NCI-H510A (cell line): Measurements from ENCODE around the gene SMIM1.
"Not testable (repeated sequence)": the region's sequence is repeated elsewhere in the genome, so short reads cannot be mapped to it uniquely, and the experiment has no call there.

Experiments used
- DNase-seq: peaks from one replicate; lab custom pipeline; 2025; lab: John Stamatoyannopoulos, UW

Gene SMIM1

DNA sequence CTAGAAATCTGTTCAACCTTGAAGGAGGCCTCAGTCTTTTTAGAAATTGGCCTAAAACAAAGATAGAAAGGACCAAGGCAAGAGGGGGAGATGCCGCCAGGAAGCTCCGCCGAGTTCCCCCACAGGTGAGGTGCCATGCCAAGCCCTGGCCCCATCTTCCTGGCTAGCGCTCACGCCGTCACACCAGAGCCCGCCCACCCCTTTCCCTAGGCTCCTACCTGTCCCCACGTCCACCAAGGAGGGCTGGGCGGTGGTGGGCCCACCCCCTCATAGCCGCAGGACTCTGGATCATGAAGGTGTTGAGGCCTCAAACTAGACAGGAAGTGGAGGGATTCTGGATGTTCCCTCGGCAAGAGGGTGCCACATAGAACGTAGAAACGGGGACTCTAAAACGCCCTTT, 35.8 kb upstream of the SMIM1 start:
- no peak for DNase-seq

- DNase-seq: no peak
These were observed 33.6 kb upstream of the SMIM1 start for GRCh38 chr1:3738943-3739342.

DNA sequence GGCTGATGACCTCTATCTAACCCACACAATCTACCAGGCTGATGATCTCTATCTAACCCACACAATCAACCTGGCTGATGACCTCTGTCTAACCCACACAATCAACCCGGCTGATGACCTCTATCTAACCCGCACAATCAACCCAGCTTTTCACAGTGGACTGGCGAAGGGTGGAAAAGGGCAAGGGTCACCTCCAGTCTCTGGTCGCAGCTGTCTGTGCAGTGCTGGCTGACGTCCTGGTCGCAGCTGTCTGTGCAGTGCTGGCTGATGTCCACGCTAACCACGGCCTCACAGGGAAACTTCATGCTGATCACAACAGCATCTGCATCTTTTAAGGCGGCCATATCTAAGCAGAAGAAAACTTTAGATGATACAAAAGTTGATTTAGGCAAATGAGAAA, 32.5 kb upstream of the SMIM1 start:
- DNase-seq: no peak

GRCh38 chr1:3740752-3741151, 31.8 kb upstream of the SMIM1 start:
- no peak for DNase-seq

DNA sequence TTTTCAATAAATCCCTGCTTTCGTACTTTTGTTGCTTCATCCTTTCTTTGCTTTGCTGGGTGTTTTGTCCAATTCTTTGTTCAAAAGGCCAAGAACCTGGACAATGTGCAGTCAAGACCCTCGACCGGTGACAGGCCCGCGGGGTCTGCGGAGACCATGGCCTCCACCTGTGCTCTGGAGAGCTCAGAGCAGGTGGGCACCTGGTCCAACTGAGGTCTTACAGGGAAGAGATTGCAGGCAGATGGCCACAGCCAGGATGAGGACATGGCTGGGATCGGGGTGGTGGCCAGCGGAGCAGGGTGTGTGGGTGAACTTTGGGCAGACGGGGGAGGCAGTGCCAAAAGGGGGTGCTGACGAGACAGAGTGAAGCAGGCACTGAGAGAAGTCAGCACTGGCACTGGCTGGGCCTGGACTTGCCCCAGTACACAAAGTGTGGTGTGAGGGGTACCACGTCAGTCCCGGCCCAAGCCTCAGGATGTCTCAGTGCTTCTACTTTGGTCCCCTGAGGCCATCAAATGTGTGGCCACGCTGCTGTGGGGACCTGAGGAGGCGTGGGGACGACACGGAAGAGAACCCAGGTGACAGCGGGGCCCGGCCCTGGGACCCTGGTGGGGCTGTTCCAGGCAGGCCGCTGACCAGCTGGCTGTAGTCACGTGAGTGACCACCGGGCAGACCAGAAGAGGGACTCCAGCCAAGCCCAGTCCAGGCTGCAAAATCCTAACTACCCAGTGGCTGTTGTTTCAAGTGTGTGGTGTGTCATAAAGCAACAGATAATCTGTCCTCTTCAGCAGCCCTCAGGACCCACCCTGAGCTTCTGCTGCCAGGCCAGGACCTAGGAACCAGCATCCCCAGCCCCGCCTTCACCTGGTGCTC, 30.7 kb upstream of the SMIM1 start:
- no peak for DNase-seq

GRCh38 chr1:3742439-3743298, 29.9 kb upstream of the SMIM1 start:
- no peak for DNase-seq

DNA sequence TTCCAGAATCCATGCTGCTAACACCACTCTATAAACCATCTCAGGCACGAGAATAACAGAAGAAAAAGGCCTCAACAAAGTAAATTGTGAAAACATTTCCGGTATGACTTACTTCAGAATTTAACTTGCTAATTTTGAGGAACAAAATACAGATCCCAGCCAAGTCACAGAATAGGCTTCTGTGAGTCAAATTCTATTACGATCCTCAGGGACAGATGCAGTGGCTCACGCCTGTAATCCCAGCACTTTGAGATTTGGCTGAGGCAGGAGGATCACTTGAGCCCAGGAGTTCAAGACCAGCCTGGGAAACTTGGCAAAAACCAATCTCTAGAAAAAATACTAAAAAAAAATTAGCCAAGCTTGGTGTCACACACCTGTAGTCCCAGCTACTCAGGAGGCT, 29.1 kb upstream of the SMIM1 start:
- no peak for DNase-seq

GRCh38 chr1:3743826-3744225, 28.7 kb upstream of the SMIM1 start:
- no peak for DNase-seq

- DNase-seq: no peak
These were observed 27.9 kb upstream of the SMIM1 start for GRCh38 chr1:3744646-3745045.

- no peak for DNase-seq
These were observed 27.5 kb upstream of the SMIM1 start for GRCh38 chr1:3745071-3745470.

DNA sequence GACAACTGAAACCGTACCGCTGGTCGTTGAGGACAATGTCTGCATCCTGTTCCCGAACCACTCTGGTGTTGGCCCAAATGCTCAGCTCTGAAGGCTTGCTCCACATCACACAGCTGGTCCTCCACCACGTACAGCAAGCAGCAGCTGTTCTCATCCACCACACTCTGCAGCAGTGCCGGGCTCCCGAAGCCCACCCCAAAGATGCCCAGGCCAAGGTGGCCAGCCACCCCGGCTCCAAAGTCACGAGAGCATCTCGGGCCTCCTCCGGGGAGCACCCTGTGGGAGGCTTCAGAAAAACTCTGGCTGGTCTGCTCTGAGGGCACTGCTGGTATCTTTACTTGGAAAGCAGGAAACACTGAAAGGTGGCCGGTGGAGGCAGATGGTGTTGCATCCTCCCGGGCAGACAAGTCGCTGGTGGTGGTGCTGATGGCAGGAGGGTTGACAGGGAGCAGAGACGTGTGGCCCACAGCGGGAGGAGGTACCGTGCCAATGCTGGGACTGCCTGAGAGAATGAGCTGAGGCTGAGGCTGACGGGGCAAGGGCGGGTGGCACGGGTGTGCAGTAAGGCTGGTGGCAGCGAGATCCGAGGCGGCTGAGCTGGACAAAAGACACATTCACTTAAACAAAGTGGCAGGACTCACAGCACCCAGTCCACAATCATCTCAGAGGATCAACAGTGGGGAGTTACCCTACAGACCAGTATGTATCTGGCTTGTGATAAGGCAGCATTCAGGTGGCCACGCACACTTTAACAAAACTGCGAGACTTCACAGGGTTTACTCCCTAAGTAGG, 26.8 kb upstream of the SMIM1 start:
- DNase-seq: no peak

- DNase-seq: no peak
These were observed 26.1 kb upstream of the SMIM1 start for GRCh38 chr1:3746389-3746829.

DNA sequence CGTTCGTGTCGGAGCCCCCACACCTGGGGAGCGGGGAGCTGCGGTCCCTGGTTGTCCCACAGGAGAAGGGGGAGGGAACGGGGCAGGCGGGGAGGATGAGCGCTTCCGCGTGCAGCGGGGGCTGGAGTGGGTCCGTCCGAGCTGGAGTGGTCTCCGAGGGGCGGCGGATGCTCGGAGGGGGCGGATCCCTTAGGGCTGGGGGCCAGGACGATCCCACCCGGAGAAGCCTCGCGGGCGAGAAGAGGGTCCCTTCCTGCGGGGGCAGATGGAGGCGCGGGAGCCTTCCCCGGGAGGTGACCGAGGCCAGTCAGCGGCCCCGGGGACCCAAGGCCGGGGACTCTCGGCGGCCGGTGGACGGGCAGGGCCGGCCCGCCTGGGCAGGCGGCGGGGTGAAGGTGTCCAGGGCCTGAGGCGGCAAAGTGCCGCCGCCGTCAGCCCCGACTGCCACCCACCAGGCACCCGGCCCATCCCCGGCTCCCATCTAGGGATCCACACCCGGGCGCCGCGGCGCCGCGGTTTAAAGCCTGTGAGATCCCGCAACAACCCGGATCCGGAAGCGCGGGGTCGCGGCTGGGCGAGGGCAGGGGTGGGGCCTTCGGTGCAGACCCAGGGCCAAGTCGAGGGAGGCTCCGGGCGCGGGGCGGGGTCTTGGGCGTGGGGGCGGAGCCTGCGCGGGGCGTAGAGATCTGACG, 25.6 kb upstream of the SMIM1 start:
- peak; percentile 73 for DNase-seq

DNA sequence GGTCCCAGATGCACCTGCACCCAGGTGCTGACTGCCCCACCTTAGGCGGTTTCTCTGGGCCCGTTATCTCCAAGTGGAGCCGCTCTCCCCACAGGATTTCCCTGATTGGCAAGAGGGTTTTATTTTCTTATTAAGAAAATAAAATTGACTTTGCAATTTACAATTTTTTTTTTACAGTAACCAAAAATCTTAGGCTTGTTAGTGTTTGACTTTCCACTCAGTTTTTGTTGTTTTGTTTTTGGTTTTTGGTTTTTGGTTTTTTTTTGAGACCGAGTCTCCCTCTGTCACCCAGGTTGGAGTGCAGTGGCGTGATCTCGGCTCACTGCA, 25.1 kb upstream of the SMIM1 start:
- no peak for DNase-seq

DNA sequence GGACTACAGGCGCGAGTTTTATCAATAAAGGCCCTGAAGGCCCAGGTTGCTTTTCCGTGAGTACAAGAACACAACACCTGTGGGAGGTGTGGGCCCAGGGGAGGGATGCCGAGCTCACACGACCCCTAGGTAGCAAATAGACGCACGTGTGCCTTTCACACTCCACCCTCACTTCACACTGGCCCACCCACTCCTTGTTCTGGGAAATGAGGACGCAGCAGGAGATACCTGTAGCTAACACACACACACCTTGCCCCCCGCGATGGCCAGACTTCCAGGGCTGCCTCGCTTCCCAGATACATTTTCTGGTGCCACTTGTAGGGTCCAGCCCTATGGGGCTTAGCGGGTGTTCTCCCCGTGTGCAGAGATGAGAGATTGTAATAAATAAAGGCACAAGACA, 24.6 kb upstream of the SMIM1 start:
- no peak for DNase-seq

GRCh38 chr1:3748316-3748900, 24.1 kb upstream of the SMIM1 start:
- DNase-seq: not testable (repeated sequence)

GRCh38 chr1:3749512-3749911, 23.0 kb upstream of the SMIM1 start:
- no peak for DNase-seq

- DNase-seq: no peak
These were observed 21.8 kb upstream of the SMIM1 start for GRCh38 chr1:3750741-3751140.

- DNase-seq: no peak
These were observed 20.1 kb upstream of the SMIM1 start, which contains the start of gene CCDC27 for GRCh38 chr1:3752400-3752945. CCDC27 (plus strand) TSS chr1:3752450; CDS start chr1:3752482, 32 bp downstream.

DNA sequence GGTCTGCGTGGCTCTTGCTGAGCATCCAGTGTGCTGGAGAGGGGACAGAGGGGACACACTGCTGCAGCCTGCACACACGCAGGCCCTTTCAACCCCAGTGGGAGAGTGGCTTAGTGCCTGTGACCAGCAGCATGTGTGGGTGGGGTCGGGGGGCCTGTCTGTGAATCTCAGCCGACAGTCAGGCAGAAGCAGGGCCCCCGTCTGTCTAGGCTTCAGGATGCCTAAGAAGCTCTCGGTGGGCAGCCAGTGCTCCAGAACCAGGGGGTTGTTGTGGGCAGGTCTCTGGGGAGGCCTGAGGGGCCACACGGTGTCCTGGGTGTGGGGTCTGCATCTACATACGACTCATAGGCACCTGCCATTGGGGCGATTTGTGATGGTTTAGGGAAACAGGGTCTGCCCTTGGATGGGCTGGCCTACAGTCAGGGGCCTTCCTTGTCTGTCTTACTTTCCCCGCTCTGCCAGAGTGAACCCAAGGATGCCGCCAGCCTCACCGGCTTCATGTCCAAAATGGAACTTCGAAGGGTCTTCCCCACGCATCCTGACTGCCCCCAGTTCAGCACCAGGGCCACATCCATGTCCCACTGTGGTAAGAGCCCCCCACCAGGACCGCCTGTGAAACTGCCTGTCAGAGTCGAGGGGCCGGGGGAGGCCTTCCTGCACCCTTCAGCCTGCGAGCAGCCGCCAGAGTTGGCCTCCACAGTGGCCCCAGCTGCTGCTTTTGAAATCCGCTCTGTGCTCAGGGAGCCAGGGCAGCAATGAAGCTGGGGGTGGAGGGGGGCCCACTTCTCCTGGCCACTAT, 18.7 kb upstream of the SMIM1 start:
- DNase-seq: no peak
